ENCODE results near the gene TNPO3.
"Not testable (repeated sequence)": the region's sequence is repeated elsewhere in the genome, so short reads cannot be mapped to it uniquely, and the experiment has no call there.

Gene TNPO3

DNA sequence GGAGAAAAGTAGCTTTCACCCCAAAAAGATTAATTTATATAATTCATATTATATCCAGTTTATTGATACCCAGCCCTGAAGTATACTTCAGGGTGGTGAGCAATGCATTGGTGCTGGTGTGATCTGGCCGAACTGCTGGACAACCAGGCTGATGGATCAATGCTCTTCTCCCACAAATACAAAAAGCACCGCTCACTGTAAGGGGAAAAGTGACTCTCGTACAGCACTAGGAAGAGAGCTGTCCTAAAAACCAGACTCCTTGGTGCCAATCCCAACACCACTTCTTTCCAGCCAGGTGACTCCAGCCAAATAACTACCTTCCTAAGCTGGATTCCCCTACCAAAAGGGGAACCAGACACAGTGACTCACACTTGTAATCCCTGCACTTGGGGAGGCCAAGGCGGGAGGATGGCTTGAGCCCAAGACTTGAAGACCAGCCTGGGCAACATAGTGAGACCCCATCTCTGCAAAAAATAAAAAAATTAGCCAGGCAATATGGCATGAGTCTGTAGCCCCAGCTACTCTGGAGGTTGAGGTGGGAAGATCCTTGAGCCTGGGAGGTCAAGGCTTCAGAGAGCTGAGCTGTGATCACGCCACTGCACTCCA is 13.1 kb upstream of the TNPO3 start:
- DNase-seq (ENCODE audit: low read depth), result peak; percentile 69
- no peak overlapping the region for H3K4me3 ChIP-seq (ENCODE audit: low read depth, low read length)
- TF ChIP-seq MAX (IDR thresholded peaks at IDR 0.05; ENCODE audit: low read depth, low read length), result no peak
- no peak for TF ChIP-seq POLR2A (IDR thresholded peaks at IDR 0.05; ENCODE audit: extremely low read depth, insufficient read length)
- no peak for TF ChIP-seq MYC (IDR thresholded peaks at IDR 0.05; ENCODE audit: low read depth, low read length)
- TF ChIP-seq, protein P1, sequence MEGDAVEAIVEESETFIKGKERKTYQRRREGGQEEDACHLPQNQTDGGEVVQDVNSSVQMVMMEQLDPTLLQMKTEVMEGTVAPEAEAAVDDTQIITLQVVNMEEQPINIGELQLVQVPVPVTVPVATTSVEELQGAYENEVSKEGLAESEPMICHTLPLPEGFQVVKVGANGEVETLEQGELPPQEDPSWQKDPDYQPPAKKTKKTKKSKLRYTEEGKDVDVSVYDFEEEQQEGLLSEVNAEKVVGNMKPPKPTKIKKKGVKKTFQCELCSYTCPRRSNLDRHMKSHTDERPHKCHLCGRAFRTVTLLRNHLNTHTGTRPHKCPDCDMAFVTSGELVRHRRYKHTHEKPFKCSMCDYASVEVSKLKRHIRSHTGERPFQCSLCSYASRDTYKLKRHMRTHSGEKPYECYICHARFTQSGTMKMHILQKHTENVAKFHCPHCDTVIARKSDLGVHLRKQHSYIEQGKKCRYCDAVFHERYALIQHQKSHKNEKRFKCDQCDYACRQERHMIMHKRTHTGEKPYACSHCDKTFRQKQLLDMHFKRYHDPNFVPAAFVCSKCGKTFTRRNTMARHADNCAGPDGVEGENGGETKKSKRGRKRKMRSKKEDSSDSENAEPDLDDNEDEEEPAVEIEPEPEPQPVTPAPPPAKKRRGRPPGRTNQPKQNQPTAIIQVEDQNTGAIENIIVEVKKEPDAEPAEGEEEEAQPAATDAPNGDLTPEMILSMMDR (IDR thresholded peaks at IDR 0.05; ENCODE audit: low read depth, low read length), result no peak

DNA sequence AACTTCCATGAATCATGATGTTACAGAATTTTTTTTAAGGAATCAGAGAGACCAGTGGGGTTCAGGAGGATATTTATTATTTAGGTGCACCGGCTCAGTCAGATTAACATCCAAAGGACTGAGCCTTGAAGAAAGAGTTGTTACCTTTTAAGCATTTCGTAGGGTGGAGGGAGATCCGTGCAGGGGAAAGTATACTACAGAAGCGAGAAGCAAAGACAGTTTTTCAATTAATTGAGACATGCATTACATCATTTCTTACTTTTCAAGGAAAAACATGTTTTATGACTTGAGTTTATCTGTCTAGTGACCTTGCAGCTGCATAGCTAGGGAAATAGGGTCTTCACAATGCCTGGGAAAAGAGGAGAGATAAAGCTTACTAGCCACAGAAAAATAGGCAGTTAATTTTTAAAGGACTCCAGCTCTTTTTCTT is 12.2 kb upstream of the TNPO3 start:
- DNase-seq (ENCODE audit: low read depth), result not testable (repeated sequence)
- H3K4me3 ChIP-seq (ENCODE audit: low read depth, low read length), result peak overlapping the region; percentile 25

DNA sequence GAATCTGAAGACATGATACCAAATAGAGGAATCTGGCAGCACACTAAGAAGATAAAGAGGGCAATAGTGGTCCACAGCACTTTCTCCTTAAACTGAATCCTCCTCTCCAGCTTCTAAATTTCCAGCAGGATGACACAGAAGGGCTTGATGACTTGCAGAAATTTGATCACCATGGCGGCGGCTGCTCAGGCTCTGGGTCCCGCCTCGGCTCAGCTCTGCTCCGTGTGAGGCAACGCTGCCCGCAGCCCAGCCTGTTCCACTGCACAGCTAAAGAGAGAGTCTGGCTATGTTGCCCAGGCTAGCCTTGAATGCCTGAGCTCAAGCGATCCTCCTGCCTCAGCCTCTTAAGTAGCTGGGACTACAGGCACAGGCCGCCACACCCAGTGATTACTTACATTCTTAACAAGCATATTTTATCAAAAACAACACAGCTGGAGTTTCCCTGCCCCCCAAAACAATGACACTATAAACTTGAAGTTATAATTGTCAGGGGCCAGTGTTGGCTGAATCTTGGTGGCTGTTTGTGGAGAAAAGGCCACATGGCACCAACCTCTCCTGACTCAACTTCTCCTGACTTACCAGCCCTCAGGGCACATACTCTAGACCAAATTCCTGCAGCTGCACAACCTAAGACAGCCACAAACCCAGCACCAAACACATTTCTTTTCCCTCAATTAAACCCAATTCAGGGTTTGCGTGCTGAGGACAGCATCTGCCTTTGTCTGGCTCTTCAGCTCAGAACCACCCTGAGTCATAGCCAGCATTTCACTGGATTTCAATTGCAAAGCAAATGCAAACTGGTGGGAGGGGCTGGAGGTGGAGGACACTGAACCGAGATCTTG is 11.6 kb upstream of the TNPO3 start:
- peak overlapping the region; percentile 25 for H3K4me3 ChIP-seq (ENCODE audit: low read depth, low read length)
- TF ChIP-seq MYC (IDR thresholded peaks at IDR 0.05; ENCODE audit: low read depth, low read length) (peak; percentile 42; the same call in 1 of the 2 replicates), POLR2A (IDR thresholded peaks at IDR 0.05; ENCODE audit: extremely low read depth, insufficient read length) (no peak)
- DNase-seq (ENCODE audit: low read depth), result peak; percentile 80

- no peak for DNase-seq (ENCODE audit: low read depth)
- no peak for TF ChIP-seq POLR2A (IDR thresholded peaks at IDR 0.05; ENCODE audit: extremely low read depth, insufficient read length)
- no peak for TF ChIP-seq MYC (IDR thresholded peaks at IDR 0.05; ENCODE audit: low read depth, low read length)
- TF ChIP-seq, protein P1 (IDR thresholded peaks at IDR 0.05; ENCODE audit: low read depth, low read length), result no peak
- peak overlapping the region; percentile 76 for H3K4me3 ChIP-seq (ENCODE audit: low read depth, low read length)
These were observed 1.1 kb upstream of the TNPO3 start for GRCh38 chr7:129055861-129056464.

DNA sequence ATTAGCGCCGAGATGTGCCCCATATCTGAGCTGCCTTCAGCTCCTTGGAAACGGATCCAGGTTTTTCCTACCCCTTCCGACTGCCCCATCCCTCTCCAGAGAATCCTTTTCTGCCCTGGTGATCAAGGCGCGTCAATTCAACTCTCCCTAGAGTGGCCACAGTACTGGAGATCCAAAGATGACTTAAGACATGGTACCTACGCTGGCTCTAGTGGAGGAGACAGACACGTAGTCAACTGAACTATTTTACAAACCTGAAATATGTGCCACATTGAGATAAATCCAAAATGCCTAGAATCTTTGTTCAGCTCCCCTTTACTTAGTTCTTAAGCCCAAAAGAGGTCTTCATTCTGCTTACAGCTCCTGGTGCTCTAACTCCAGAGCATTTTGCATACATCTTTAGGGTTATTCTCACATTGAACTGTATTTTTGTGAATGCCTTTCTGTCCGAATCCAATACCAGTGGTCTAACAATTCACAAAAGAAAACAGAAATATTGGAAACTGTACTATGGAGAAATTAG is 444 bp upstream of the TNPO3 start:
- peak overlapping the region; percentile 76 for H3K4me3 ChIP-seq (ENCODE audit: low read depth, low read length)
- TF ChIP-seq MYC (IDR thresholded peaks at IDR 0.05; ENCODE audit: low read depth, low read length), result peak; percentile 51; the same call in 1 of the 2 replicates
- no peak for TF ChIP-seq MAX (IDR thresholded peaks at IDR 0.05; ENCODE audit: low read depth, low read length)
- TF ChIP-seq, protein P1 (IDR thresholded peaks at IDR 0.05; ENCODE audit: low read depth, low read length), result no peak
- no peak for DNase-seq (ENCODE audit: low read depth)

- peak; percentile 74 for DNase-seq (ENCODE audit: low read depth)
- TF ChIP-seq MAX (IDR thresholded peaks at IDR 0.05; ENCODE audit: low read depth, low read length) (no peak), MYC (IDR thresholded peaks at IDR 0.05; ENCODE audit: low read depth, low read length) (no peak), POLR2A (IDR thresholded peaks at IDR 0.05; ENCODE audit: extremely low read depth, insufficient read length) (no peak)
- TF ChIP-seq, protein P1 (IDR thresholded peaks at IDR 0.05; ENCODE audit: low read depth, low read length), result no peak
- peak overlapping the region; percentile 76 for H3K4me3 ChIP-seq (ENCODE audit: low read depth, low read length)
These were observed 923 bp downstream of the TNPO3 start for GRCh38 chr7:129053938-129054437.
